HepG2 (cell line): ENCODE results near the gene HPD. TPM values are rescaled to one million over a fixed set of nuclear protein-coding genes. Genes with fewer than 3 reads are reported as not detected.

Source experiments
- CCAR2 ChIP-seq: fragments of 200-400 bp; formaldehyde crosslinking; optimal IDR thresholded peaks from 2 replicates; pipeline ENCODE3; 2018; ENCODE audit warnings: low read depth, mild to moderate bottlenecking, low read length, moderate library complexity
- PHF8 ChIP-seq: sonication (generic); formaldehyde crosslinking; IDR thresholded peaks from 2 replicates; pipeline ENCODE4 v1.5.0; 2020; ENCODE audit warnings: missing genetic modification reagents
- SNAI1 ChIP-seq: sonication (generic); formaldehyde crosslinking; IDR thresholded peaks from 2 replicates; pipeline ENCODE4 v1.5.0; 2020; ENCODE audit warnings: mild to moderate bottlenecking, missing genetic modification reagents, borderline replicate concordance
- TOE1 ChIP-seq: sonication (generic); formaldehyde crosslinking; IDR thresholded peaks from 2 replicates; pipeline ENCODE4 v1.4.0; 2020; ENCODE audit warnings: mild to moderate bottlenecking, missing genetic modification reagents
- ZNF326 ChIP-seq: sonication (generic); formaldehyde crosslinking; IDR thresholded peaks from 2 replicates; pipeline ENCODE4 v1.4.0; 2020; ENCODE audit warnings: missing genetic modification reagents, borderline replicate concordance
- polyA plus RNA-seq, 8 experiments: library from polyadenylated mRNA; depleted of rRNA in 3 of 8; stranded (reverse) in 7 of 8; unstranded in 1 of 8; fragments of >200 nt; fragmentation: Illumina TruSeq in 4 of 8; extraction: Trizol in 4 of 8; gene quantifications; 2 replicates each; pipeline versions ENCODE4 v1.2.1 to v1.2.3, GENCODE V29; 2011 to 2016; ENCODE audit warnings: low read depth in 4 of 8, missing spikeins in 1 of 8, mixed read lengths in 1 of 8; ENCODE audit not compliant: insufficient read depth in 1 of 8
- total RNA-seq, 5 experiments: library from RNA; depleted of rRNA; stranded (reverse); fragments of >200 nt; fragmentation: Illumina TruSeq; extraction: Trizol; gene quantifications; 2 replicates each; pipeline ENCODE4 v1.2.3, GENCODE V29; 2016; ENCODE audit warnings: low read depth in 1 of 5
- TF ChIP-seq, protein P1 (sequence below): sonication (generic); formaldehyde crosslinking; IDR thresholded peaks from 2 replicates; pipeline ENCODE4 v1.5.1; 2020; ENCODE audit warnings: missing genetic modification reagents, mild to moderate bottlenecking, borderline replicate concordance
- TF ChIP-seq, protein P2 (sequence below), 2 experiments: fragments of 450-650 bp in 1 of 2; sonication (generic) in 1 of 2; formaldehyde crosslinking in 1 of 2; IDR thresholded peaks; 2 replicates each; pipeline versions ENCODE4 v1.6.1 to v1.8.0; 2016 to 2022; ENCODE audit warnings: antibody characterized with exemption in 1 of 2, mild to moderate bottlenecking in 1 of 2, missing genetic modification reagents in 1 of 2
- TF ChIP-seq, protein P3 (sequence below): sonication (generic); formaldehyde crosslinking; IDR thresholded peaks from 2 replicates; pipeline ENCODE4 v1.5.0; 2020; ENCODE audit warnings: missing genetic modification reagents
- TF ChIP-seq, protein P4 (sequence below): IDR thresholded peaks from 2 replicates; pipeline ENCODE4 v1.6.1; 2016; ENCODE audit warnings: low read depth
- TF ChIP-seq, protein P5 (sequence below): IDR thresholded peaks from 2 replicates; pipeline ENCODE4 v1.6.1; 2016; ENCODE audit warnings: mild to moderate bottlenecking
- TF ChIP-seq, protein P6 (sequence below): IDR thresholded peaks from 2 replicates; pipeline ENCODE4 v1.6.1; 2016; ENCODE audit warnings: mild to moderate bottlenecking, missing biosample characterization, missing genetic modification reagents

HPD gene
- total and polyA plus RNA-seq, 2 of the 13 experiments (the other 11 are each of a cell fraction or from before 2014, with no cell fraction given), result 120 to 195 TPM

DNA sequence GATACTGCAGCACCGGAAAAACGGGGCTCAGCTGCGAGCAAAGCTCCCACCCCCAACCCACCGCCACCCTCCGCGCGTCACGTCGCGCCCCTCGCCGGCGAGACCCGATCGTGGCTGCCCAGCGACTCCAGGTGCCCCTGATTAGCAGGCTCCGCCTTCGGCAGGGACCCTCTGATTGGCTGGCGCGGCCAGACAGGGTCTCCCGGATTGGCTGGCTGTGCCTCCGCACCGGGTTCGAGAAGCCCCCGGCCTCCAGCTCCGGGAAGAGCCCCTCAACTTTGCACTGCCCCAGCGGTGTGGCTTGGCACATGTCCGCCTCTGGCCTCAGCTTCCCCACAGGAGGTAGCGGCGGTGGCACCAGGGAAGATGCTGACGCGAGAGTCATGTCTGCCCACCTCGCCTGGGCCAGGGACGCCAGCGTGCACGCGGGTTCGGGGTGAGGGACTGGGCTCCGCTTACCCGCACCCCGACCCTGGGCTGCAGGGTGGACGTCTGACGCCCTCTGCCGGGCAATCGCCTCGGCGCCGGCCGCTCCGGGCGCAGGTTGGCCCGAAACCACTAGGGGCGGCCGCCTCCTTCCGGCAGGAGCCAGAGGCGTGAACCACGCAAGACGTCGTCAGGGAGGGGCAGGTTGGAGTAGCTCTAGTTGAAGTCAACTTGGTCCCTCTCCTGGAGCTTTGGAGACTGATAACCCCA lies 64.7 kb downstream of the HPD start (continued):
- TF ChIP-seq, protein P1, sequence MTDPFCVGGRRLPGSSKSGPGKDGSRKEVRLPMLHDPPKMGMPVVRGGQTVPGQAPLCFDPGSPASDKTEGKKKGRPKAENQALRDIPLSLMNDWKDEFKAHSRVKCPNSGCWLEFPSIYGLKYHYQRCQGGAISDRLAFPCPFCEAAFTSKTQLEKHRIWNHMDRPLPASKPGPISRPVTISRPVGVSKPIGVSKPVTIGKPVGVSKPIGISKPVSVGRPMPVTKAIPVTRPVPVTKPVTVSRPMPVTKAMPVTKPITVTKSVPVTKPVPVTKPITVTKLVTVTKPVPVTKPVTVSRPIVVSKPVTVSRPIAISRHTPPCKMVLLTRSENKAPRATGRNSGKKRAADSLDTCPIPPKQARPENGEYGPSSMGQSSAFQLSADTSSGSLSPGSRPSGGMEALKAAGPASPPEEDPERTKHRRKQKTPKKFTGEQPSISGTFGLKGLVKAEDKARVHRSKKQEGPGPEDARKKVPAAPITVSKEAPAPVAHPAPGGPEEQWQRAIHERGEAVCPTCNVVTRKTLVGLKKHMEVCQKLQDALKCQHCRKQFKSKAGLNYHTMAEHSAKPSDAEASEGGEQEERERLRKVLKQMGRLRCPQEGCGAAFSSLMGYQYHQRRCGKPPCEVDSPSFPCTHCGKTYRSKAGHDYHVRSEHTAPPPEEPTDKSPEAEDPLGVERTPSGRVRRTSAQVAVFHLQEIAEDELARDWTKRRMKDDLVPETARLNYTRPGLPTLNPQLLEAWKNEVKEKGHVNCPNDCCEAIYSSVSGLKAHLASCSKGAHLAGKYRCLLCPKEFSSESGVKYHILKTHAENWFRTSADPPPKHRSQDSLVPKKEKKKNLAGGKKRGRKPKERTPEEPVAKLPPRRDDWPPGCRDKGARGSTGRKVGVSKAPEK (CRISPR knock-in tag), result no peak
- TF ChIP-seq, protein P2, sequence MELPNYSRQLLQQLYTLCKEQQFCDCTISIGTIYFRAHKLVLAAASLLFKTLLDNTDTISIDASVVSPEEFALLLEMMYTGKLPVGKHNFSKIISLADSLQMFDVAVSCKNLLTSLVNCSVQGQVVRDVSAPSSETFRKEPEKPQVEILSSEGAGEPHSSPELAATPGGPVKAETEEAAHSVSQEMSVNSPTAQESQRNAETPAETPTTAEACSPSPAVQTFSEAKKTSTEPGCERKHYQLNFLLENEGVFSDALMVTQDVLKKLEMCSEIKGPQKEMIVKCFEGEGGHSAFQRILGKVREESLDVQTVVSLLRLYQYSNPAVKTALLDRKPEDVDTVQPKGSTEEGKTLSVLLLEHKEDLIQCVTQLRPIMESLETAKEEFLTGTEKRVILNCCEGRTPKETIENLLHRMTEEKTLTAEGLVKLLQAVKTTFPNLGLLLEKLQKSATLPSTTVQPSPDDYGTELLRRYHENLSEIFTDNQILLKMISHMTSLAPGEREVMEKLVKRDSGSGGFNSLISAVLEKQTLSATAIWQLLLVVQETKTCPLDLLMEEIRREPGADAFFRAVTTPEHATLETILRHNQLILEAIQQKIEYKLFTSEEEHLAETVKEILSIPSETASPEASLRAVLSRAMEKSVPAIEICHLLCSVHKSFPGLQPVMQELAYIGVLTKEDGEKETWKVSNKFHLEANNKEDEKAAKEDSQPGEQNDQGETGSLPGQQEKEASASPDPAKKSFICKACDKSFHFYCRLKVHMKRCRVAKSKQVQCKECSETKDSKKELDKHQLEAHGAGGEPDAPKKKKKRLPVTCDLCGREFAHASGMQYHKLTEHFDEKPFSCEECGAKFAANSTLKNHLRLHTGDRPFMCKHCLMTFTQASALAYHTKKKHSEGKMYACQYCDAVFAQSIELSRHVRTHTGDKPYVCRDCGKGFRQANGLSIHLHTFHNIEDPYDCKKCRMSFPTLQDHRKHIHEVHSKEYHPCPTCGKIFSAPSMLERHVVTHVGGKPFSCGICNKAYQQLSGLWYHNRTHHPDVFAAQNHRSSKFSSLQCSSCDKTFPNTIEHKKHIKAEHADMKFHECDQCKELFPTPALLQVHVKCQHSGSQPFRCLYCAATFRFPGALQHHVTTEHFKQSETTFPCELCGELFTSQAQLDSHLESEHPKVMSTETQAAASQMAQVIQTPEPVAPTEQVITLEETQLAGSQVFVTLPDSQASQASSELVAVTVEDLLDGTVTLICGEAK (IDR thresholded peaks at IDR 0.05), result no peak
- TF ChIP-seq, protein P2 (CRISPR knock-in tag; IDR thresholded peaks at IDR 0.05), result peak; percentile 58; the same call in 1 of the 2 replicates
- TF ChIP-seq SNAI1 (CRISPR knock-in tag) (no peak), TOE1 (CRISPR knock-in tag) (no peak), CCAR2 (no peak), ZNF326 (peak; percentile 23; the same call in 1 of the 2 replicates), PHF8 (CRISPR knock-in tag) (peak; percentile 56)
- TF ChIP-seq, protein P3, sequence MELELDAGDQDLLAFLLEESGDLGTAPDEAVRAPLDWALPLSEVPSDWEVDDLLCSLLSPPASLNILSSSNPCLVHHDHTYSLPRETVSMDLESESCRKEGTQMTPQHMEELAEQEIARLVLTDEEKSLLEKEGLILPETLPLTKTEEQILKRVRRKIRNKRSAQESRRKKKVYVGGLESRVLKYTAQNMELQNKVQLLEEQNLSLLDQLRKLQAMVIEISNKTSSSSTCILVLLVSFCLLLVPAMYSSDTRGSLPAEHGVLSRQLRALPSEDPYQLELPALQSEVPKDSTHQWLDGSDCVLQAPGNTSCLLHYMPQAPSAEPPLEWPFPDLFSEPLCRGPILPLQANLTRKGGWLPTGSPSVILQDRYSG (CRISPR knock-in tag), result no peak
- TF ChIP-seq, protein P4, sequence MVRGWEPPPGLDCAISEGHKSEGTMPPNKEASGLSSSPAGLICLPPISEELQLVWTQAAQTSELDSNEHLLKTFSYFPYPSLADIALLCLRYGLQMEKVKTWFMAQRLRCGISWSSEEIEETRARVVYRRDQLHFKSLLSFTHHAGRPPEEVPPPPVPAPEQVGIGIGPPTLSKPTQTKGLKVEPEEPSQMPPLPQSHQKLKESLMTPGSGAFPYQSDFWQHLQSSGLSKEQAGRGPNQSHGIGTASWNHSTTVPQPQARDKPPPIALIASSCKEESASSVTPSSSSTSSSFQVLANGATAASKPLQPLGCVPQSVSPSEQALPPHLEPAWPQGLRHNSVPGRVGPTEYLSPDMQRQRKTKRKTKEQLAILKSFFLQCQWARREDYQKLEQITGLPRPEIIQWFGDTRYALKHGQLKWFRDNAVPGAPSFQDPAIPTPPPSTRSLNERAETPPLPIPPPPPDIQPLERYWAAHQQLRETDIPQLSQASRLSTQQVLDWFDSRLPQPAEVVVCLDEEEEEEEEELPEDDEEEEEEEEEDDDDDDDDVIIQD (CRISPR knock-in tag), result peak; percentile 39; the same call in 1 of the 2 replicates
- TF ChIP-seq, protein P5, sequence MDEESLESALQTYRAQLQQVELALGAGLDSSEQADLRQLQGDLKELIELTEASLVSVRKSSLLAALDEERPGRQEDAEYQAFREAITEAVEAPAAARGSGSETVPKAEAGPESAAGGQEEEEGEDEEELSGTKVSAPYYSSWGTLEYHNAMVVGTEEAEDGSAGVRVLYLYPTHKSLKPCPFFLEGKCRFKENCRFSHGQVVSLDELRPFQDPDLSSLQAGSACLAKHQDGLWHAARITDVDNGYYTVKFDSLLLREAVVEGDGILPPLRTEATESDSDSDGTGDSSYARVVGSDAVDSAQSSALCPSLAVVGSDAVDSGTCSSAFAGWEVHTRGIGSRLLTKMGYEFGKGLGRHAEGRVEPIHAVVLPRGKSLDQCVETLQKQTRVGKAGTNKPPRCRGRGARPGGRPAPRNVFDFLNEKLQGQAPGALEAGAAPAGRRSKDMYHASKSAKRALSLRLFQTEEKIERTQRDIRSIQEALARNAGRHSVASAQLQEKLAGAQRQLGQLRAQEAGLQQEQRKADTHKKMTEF (CRISPR knock-in tag), result peak; percentile 86
- TF ChIP-seq, protein P6, sequence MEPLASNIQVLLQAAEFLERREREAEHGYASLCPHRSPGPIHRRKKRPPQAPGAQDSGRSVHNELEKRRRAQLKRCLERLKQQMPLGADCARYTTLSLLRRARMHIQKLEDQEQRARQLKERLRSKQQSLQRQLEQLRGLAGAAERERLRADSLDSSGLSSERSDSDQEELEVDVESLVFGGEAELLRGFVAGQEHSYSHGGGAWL, result peak; percentile 70; the same call in 1 of the 2 replicates
